ENCODE measurements around the gene SYMPK. TPM values are rescaled to one million over a fixed set of nuclear protein-coding genes. Genes with fewer than 3 reads are reported as not detected.

Gene SYMPK
- total and polyA plus RNA-seq, 8 donors = 65.6 to 77.6 (median 69.1) TPM

DNA sequence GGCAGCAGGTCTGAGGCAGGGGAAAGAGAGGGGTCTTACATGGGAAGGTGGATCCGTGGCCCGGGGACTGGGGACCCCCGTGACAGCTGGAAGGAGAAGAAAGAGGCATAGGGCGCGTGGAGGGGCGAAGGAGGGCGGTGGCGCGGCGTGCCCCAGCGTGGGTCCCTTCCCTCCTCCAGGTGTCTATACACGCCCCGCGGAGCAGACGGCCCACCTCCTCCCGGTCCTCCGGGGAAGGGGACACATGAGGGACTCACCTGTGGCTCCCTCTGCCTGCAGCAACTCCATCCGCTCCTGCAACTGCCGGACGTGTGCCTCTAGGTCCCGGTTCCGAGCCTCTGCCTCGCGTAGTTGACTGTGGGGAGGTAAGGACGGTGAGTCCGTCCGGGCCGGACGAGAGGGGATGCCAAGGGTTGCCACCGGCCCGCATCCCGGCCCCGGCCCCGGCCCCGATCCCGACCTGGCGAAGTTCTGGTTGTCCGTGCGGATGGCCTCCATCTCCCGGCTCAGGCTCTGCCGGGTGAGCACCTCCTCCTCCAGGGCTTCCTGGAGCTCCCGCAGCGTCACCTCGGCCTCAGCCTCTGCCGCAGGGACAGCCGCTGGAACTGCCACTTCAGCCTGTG, 91.5 kb downstream of the SYMPK start:
- intact Hi-C loops (cut with DNase I) = no loop called here
- H3K4me3 ChIP-seq = no peak overlapping the region

GRCh38 chr19:45770192-45771101, 92.5 kb downstream of the SYMPK start:
- Histone ChIP-seq H3K4me3 (peak overlapping the region; percentile 43 to 68), H3K36me3 (peaks cover 0 to 16% of the 10 kb centered on the region in 2 donors), H3K4me1 (peaks cover 16 to 54% of the 10 kb centered on the region in 2 donors), H3K27ac (peak overlapping the region; percentile 77 to 94), H3K9me3 (no peaks in the 10 kb centered on the region), H3K27me3 (peaks cover 0 to 98% of the 10 kb centered on the region in 2 donors)
- TF ChIP-seq, protein P1, sequence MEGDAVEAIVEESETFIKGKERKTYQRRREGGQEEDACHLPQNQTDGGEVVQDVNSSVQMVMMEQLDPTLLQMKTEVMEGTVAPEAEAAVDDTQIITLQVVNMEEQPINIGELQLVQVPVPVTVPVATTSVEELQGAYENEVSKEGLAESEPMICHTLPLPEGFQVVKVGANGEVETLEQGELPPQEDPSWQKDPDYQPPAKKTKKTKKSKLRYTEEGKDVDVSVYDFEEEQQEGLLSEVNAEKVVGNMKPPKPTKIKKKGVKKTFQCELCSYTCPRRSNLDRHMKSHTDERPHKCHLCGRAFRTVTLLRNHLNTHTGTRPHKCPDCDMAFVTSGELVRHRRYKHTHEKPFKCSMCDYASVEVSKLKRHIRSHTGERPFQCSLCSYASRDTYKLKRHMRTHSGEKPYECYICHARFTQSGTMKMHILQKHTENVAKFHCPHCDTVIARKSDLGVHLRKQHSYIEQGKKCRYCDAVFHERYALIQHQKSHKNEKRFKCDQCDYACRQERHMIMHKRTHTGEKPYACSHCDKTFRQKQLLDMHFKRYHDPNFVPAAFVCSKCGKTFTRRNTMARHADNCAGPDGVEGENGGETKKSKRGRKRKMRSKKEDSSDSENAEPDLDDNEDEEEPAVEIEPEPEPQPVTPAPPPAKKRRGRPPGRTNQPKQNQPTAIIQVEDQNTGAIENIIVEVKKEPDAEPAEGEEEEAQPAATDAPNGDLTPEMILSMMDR (IDR thresholded peaks at IDR 0.05) = peak; percentile 93 to 95
- intact Hi-C loops (cut with DNase I) = no loop called here
- peak; percentile 75 for ATAC-seq
- DNase-seq = peak; percentile 95 to 98 (median 96)

More for the DNA sequence above, 91.5 kb downstream of the SYMPK start:
- peaks cover 0 to 18% of the 10 kb centered on the region in 2 donors for H3K36me3 ChIP-seq
- peaks cover 0 to 92% of the 10 kb centered on the region in 2 donors for H3K27me3 ChIP-seq
- H3K27ac ChIP-seq = peak overlapping the region in 1 of 2 donors; percentile 77
- peaks cover 9 to 48% of the 10 kb centered on the region in 2 donors for H3K4me1 ChIP-seq
- no peaks in the 10 kb centered on the region for H3K9me3 ChIP-seq
- TF ChIP-seq, protein P1 (IDR thresholded peaks at IDR 0.05) = no peak
- DNase-seq (peak in 1 of 4 donors; percentile 83), ATAC-seq (no peak)

GRCh38 chr19:45769821-45770191, 93.1 kb downstream of the SYMPK start:
- Histone ChIP-seq H3K27ac (peak overlapping the region; percentile 77 to 94), H3K9me3 (no peaks in the 10 kb centered on the region), H3K4me3 (peak overlapping the region; percentile 43 to 68), H3K36me3 (peaks cover 0 to 13% of the 10 kb centered on the region in 2 donors), H3K4me1 (peaks cover 16 to 54% of the 10 kb centered on the region in 2 donors), H3K27me3 (peaks cover 0 to 100% of the 10 kb centered on the region in 2 donors)
- ATAC-seq (peak; percentile 1), DNase-seq (peak in 2 of 4 donors; percentile 55 to 75)
- intact Hi-C loops (cut with DNase I) = no loop called here
- TF ChIP-seq, protein P1 (IDR thresholded peaks at IDR 0.05) = no peak

DNA sequence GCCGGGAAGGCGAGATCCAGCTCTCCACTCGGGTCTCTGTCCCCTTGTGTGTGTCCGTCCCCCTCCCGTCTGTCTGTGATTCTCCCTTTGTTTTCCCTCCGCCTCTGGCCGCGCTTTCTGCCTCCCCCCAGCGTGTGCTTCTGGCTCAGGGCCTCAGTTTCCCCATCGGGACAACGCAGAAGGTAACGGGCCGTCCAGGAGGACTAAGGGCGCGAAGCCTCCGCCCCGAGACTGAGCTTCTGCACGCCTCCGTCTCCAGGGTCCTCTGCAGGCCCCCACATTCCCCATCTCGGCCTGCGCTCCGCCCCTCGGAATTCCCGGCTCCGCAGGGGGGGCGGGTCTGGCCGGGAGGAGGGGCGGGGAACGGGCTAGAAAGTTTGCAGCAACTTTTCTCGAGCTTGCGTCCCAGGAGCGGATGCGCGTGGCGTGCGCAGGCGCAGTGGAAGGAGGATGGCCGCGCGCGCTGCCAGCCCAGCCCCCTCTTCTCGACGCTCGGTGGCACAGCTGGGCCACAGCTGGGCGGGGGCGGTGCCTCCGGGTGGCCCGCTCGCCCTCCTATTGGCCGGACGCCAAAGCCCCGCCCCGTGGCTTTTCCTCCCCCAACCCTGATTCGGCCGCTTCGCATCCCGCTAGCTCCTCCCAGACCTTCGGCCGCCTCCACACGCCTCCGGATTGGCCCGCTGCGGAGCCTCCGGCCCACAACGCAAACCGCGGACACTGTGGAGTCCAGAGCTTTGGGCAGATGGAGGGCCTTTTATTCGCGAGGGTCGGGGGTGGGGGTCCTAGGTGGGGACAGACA, 93.8 kb downstream of the SYMPK start, which contains the start of gene SIX5:
SIX5 (minus strand) TSS at position 269 of the 799 bp plus-strand sequence. CDS start 408 bp downstream, outside the sequence.
- H3K27me3 ChIP-seq = peaks cover 0 to 100% of the 10 kb centered on the region in 2 donors
- H3K9me3 ChIP-seq = no peaks in the 10 kb centered on the region
- peak; percentile 62 for ATAC-seq
- TF ChIP-seq, protein P1 (IDR thresholded peaks at IDR 0.05) = no peak
- H3K27ac ChIP-seq = peak within 1 kb of the TSS; percentile 82 to 95
- peaks cover 0 to 7% of the 10 kb centered on the region in 2 donors for H3K36me3 ChIP-seq
- intact Hi-C loops (cut with DNase I) = no loop called here
- DNase-seq = peak; percentile 97 to 99 (median 98)
- peaks cover 16 to 54% of the 10 kb centered on the region in 2 donors for H3K4me1 ChIP-seq
- peak within 1 kb of the TSS; percentile 64 to 68 for H3K4me3 ChIP-seq
